Smooth muscle cell (in vitro differentiated cells): Measurements from ENCODE around the gene FLT1. TPM values are rescaled to one million over a fixed set of nuclear protein-coding genes. Genes with fewer than 3 reads are reported as not detected.

Source experiments
- DNase-seq: peaks from one replicate; lab custom pipeline; 2025; ENCODE audit not compliant: unreplicated experiment; lab: John Stamatoyannopoulos, UW
- H2AFZ ChIP-seq: fragments of 200-600 bp; sonication (generic); 2 replicates; pipeline ENCODE4 v1.6.0; 2016; ENCODE audit warnings: antibody characterized with exemption, low read depth, mild to moderate bottlenecking
- H3F3A ChIP-seq: fragments of 200-600 bp; sonication (generic); 2 replicates; pipeline ENCODE4 v1.6.0; 2017; ENCODE audit warnings: antibody characterized with exemption, low read depth
- H3K27ac ChIP-seq: fragments of 200-600 bp; sonication (generic); 2 replicates; pipeline ENCODE4 v1.5.1; 2016; ENCODE audit warnings: low read depth, mild to moderate bottlenecking
- H3K27me3 ChIP-seq: fragments of 200-600 bp; sonication (generic); 2 replicates; pipeline ENCODE4 v1.6.1; 2016; ENCODE audit warnings: low read depth, mild to moderate bottlenecking
- H3K36me3 ChIP-seq: fragments of 200-600 bp; sonication (generic); 2 replicates; pipeline ENCODE4 v1.5.1; 2016; ENCODE audit warnings: low read depth
- H3K4me1 ChIP-seq: fragments of 200-600 bp; sonication (generic); 2 replicates; pipeline ENCODE4 v1.5.1; 2016; ENCODE audit warnings: low read depth
- H3K4me2 ChIP-seq: fragments of 200-600 bp; sonication (generic); 2 replicates; pipeline ENCODE4 v1.6.0; 2016; ENCODE audit warnings: mild to moderate bottlenecking
- H3K4me3 ChIP-seq: fragments of 200-600 bp; sonication (generic); 2 replicates; pipeline ENCODE4 v1.5.1; 2016; ENCODE audit warnings: mild to moderate bottlenecking
- H3K79me2 ChIP-seq: fragments of 200-600 bp; sonication (generic); 2 replicates; pipeline ENCODE4 v1.6.0; 2016; ENCODE audit warnings: low read depth, mild to moderate bottlenecking
- H3K9ac ChIP-seq: fragments of 200-600 bp; sonication (generic); 2 replicates; pipeline ENCODE4 v1.6.0; 2016; ENCODE audit warnings: low read depth
- H3K9me3 ChIP-seq: fragments of 200-600 bp; sonication (generic); replicated peaks from 2 replicates; pipeline ENCODE4 v1.5.1; 2016; ENCODE audit warnings: low read depth
- H4K20me1 ChIP-seq: fragments of 200-600 bp; sonication (generic); 2 replicates; pipeline ENCODE4 v1.6.0; 2016; ENCODE audit warnings: low read depth
- WGBS: methylation state at CpG from one replicate; pipeline ENCODE4 v1.1.7; 2016; ENCODE audit warnings: low lambda C conversion rate; 5-methylcytosine and 5-hydroxymethylcytosine counted together
- polyA plus RNA-seq: library from polyadenylated mRNA; unstranded; fragments of >200 nt; fragmentation: Nextera tagmentation; extraction: Ambion mirVana; gene quantifications from 2 replicates; pipeline ENCODE4 v1.2.1, GENCODE V29; 2016
- total RNA-seq: library from RNA; depleted of rRNA; stranded (reverse); fragments of >200 nt; gene quantifications from 2 replicates; pipeline ENCODE4 v1.2.3, GENCODE V29; 2014
- TF ChIP-seq, protein P1 (sequence below): fragments of 200-600 bp; sonication (generic); IDR thresholded peaks from 2 replicates; pipeline ENCODE4 v1.5.1; 2017; ENCODE audit warnings: borderline replicate concordance, mild to moderate bottlenecking, antibody characterized with exemption; ENCODE audit not compliant: insufficient read depth, poor library complexity, severe bottlenecking

FLT1 gene
- total and polyA plus RNA-seq, 2 experiments from 2014 or later, result 495 to 738 TPM

DNA sequence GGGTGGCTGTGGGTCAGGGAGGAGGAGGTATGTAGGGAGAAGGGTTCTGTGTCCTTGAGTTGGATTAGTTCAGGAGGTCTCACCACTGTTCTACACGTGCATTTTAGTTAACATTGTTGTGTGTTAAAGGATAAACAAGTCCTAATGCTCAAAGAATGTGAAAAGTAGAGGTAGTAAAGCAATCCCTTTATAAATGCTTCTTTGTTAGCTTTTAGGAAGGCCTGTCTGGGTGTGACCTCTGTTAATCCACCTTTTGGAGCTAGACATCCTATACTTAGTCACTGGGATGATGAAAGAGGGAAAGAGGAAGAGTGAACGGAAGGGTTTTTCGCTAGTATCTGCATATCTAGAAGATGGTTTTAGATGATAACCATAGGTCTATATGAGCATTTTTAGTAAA, 42.2 kb upstream of the FLT1 start:
- Histone ChIP-seq H3K9me3 (no peaks in the 10 kb centered on the region), H3K27me3 (no peaks in the 10 kb centered on the region), H3K4me3 (no peak overlapping the region), H3K4me1 (peaks cover 5% of the 10 kb centered on the region), H4K20me1 (no peaks in the 10 kb centered on the region), H3K9ac (no peak overlapping the region), H3K27ac (no peak overlapping the region), H3K4me2 (no peak overlapping the region), H2AFZ (no peak overlapping the region), H3F3A (peaks cover 3% of the 10 kb centered on the region), H3K79me2 (no peaks in the 10 kb centered on the region), H3K36me3 (no peaks in the 10 kb centered on the region)
- WGBS, result 59% methylated on average over 3 of the region's 3 CpGs
- TF ChIP-seq, protein P1, sequence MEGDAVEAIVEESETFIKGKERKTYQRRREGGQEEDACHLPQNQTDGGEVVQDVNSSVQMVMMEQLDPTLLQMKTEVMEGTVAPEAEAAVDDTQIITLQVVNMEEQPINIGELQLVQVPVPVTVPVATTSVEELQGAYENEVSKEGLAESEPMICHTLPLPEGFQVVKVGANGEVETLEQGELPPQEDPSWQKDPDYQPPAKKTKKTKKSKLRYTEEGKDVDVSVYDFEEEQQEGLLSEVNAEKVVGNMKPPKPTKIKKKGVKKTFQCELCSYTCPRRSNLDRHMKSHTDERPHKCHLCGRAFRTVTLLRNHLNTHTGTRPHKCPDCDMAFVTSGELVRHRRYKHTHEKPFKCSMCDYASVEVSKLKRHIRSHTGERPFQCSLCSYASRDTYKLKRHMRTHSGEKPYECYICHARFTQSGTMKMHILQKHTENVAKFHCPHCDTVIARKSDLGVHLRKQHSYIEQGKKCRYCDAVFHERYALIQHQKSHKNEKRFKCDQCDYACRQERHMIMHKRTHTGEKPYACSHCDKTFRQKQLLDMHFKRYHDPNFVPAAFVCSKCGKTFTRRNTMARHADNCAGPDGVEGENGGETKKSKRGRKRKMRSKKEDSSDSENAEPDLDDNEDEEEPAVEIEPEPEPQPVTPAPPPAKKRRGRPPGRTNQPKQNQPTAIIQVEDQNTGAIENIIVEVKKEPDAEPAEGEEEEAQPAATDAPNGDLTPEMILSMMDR, result no peak
- DNase-seq, result no peak

DNA sequence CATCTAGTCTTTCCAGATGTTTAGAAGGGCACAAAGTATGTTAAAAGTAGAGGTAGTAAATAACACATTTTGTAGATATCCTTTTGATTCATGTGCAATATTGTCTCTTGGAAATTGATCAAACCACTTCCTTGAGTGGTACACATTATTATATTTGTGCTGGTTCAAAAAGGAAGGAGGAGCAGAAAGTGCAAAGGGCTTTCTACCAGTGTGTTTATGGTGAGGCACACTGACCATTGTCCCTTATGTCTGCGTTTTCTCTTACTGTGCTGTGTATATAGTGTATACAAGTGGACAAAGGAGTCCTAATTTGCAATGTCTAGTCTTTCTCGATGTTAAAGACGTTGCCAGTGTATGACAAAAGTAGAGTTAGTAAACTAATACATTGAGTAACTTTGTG, 41.4 kb upstream of the FLT1 start:
- no peak overlapping the region for H3K4me2 ChIP-seq
- no peaks in the 10 kb centered on the region for H3K36me3 ChIP-seq
- H3F3A ChIP-seq, result peaks cover 3% of the 10 kb centered on the region
- H3K9me3 ChIP-seq, result no peaks in the 10 kb centered on the region
- H2AFZ ChIP-seq, result no peak overlapping the region
- WGBS, result 98% methylated on average over 3 of the region's 3 CpGs
- peaks cover 10% of the 10 kb centered on the region for H3K4me1 ChIP-seq
- H3K27me3 ChIP-seq, result no peaks in the 10 kb centered on the region
- TF ChIP-seq, protein P1, result no peak
- no peak for DNase-seq
- no peak overlapping the region for H3K4me3 ChIP-seq
- H4K20me1 ChIP-seq, result no peaks in the 10 kb centered on the region
- no peak overlapping the region for H3K27ac ChIP-seq
- no peaks in the 10 kb centered on the region for H3K79me2 ChIP-seq
- no peak overlapping the region for H3K9ac ChIP-seq

GRCh38 chr13:28535734-28536133, 40.8 kb upstream of the FLT1 start:
- Histone ChIP-seq H4K20me1 (no peaks in the 10 kb centered on the region), H3K4me2 (no peak overlapping the region), H3K27me3 (no peaks in the 10 kb centered on the region), H3K4me3 (no peak overlapping the region), H3K36me3 (no peaks in the 10 kb centered on the region), H3K4me1 (peaks cover 11% of the 10 kb centered on the region), H3F3A (peaks cover 3% of the 10 kb centered on the region), H3K79me2 (no peaks in the 10 kb centered on the region), H3K27ac (no peak overlapping the region), H3K9me3 (no peaks in the 10 kb centered on the region), H2AFZ (no peak overlapping the region), H3K9ac (no peak overlapping the region)
- DNase-seq, result no peak
- TF ChIP-seq, protein P1, result no peak
- WGBS, result 95% methylated on average over 2 of the region's 2 CpGs

DNA sequence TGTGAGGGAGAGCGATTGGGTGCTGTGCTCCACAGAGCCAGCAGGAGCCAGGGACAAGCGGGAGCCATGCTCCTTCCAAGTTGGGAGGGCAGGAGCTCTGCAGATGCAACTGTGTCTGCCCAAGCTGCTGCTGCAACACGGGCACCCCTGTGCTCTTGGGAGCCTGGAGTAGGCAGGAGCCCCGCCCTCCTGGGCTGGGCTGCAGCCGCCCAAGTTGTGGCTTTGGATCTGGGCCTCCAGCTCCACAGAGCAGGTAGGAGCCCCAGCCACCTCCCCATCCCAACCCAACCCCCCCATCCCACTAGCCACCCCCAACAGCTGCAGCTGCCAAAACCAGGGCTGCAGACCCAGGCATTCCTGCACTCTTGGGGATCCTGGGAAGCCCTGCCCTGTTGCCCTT, 39.9 kb upstream of the FLT1 start:
- Histone ChIP-seq H3K9me3 (no peaks in the 10 kb centered on the region), H3K27me3 (no peaks in the 10 kb centered on the region), H3K4me2 (no peak overlapping the region), H3K36me3 (no peaks in the 10 kb centered on the region), H4K20me1 (no peaks in the 10 kb centered on the region), H3K79me2 (no peaks in the 10 kb centered on the region), H3K9ac (no peak overlapping the region), H3K4me1 (peaks cover 11% of the 10 kb centered on the region), H2AFZ (no peak overlapping the region), H3K27ac (no peak overlapping the region), H3F3A (peaks cover 3% of the 10 kb centered on the region), H3K4me3 (no peak overlapping the region)
- 98% methylated on average over 4 of the region's 5 CpGs for WGBS
- no peak for DNase-seq
- TF ChIP-seq, protein P1, result no peak
